ENCODE data around the gene PSMD3. TPM values are rescaled to one million over a fixed set of nuclear protein-coding genes. Genes with fewer than 3 reads are reported as not detected.

PSMD3 gene
- total RNA-seq, 3 donors from 2014 or later: 276 to 288 (median 280) TPM

DNA sequence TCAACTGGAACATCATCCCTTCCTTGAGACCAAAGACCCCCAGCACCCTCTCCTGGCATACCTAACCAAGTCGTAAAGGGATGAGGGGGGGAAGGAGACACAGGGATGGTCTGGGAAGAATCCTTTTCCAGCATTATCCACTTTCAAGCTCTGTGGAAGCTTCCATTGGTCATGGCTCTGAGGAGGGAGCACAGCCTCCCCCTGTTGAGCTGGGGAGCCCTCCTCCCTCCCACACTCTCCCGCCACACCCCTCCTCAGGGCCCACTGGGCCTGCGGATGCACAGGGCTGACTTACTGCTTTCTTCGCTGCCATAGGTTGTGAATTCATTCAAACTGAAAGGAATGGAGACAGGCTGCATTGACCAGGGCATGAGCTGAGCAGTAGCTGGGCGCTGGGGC is 47.0 kb downstream of the PSMD3 start:
- Mint-ChIP-seq H3K36me3 (ENCODE audit: insufficient read depth) (peaks cover 31% of the 10 kb centered on the region), H3K9me3 (no peaks in the 10 kb centered on the region), H3K4me1 (ENCODE audit: low read depth) (peaks cover 20% of the 10 kb centered on the region), H3K4me3 (no peak overlapping the region), H3K27me3 (ENCODE audit: low read depth) (no peaks in the 10 kb centered on the region)
- no peak for ATAC-seq
- DNase-seq: no peak

DNA sequence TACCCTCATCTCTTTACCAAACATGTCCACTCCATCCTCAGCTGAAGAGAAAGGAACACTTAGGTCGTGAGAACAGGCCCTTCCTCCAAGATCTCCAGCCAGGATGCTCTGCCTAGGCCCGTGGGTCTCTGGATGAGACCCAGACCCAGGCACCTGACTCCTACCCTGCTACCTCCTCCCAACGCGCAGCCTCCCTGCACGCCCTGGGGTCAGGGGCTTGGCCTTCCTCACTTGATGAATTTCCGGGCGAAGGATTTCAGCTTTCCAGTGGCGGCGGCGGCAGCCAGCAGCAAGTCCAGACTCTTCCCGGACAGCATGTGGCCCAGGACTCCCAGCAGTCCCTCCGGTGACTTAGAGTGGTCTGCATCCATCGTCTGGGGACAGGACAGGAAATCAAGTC is 48.0 kb downstream of the PSMD3 start:
- Mint-ChIP-seq H3K36me3 (ENCODE audit: insufficient read depth) (peaks cover 32% of the 10 kb centered on the region), H3K4me3 (no peak overlapping the region), H3K27me3 (ENCODE audit: low read depth) (no peaks in the 10 kb centered on the region), H3K9me3 (no peaks in the 10 kb centered on the region), H3K4me1 (ENCODE audit: low read depth) (peaks cover 20% of the 10 kb centered on the region)
- DNase-seq (no peak), ATAC-seq (no peak)

DNA sequence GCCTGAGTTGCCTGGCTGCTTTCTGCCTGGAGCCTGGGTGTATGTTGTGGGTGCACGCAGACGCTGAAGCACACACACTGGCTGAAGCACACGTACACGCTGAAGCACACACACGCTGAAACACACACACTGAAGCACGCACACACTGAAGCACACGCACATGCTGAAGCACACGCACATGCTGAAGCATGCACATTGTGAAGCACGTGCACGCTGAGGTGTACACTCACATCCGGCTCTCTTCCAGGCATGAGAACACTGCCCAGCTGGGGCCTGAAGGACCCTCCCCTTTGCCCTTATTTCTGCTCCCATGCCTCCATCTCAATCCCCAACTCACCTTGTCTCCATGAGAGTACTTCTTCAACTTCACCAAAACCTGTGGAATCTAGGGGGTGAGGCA is 51.1 kb downstream of the PSMD3 start:
- Mint-ChIP-seq H3K4me3 (no peak overlapping the region), H3K27me3 (ENCODE audit: low read depth) (no peaks in the 10 kb centered on the region), H3K4me1 (ENCODE audit: low read depth) (peaks cover 4% of the 10 kb centered on the region), H3K36me3 (ENCODE audit: insufficient read depth) (peaks cover 28% of the 10 kb centered on the region), H3K9me3 (no peaks in the 10 kb centered on the region)
- DNase-seq (no peak), ATAC-seq (no peak)

DNA sequence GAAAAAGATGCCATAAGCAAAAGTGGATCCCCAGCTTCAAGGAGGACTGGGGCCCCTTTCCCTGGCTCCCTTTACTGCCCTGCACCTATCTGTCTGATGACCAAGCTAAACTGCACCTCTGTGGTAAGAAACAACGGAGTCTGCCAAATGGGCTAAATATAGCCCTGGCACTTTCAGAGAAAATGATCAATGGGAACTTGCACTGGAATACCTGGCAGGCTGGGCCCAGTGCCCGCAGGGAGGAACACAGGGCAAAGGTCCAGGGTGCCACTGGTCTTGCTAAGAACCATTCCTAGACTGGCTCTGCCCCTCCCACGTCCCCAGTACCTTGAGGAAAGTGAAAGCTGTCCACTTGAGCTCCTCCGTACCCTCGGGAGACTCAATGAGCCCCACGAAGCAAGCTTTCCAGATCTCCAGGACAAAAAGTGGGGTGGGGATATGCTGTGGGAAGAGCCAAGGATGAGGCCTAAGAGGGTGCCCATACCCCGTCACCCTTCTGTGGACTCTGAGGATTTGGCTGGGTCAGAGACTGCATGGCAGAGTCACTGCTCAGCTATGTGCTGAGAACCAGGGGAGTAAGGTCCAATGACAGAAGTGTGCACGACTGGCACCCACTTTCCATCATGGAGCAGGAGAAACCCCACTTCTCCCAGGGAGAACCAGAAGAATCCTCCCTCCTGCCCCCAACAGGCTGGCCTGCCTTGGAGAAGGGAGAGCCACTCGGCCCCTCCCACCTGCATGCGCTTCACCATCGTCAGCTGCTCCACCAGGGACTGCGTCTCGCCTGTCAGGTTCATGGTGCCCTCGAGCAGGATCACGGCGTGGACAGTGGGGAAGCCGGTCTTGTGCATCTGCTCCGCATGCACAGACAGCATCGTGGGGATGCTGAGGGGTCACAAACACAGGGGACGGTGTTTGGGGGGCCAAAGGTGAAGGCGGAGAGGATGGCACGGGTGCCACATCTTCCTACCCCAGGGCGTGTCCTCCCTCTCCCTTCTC is 52.0 kb downstream of the PSMD3 start:
- DNase-seq (no peak), ATAC-seq (no peak)
- H3K36me3 Mint-ChIP-seq (ENCODE audit: insufficient read depth): peaks cover 28% of the 10 kb centered on the region
- H3K4me1 Mint-ChIP-seq (ENCODE audit: low read depth): no peaks in the 10 kb centered on the region
- H3K4me3 Mint-ChIP-seq: no peak overlapping the region
- no peaks in the 10 kb centered on the region for H3K9me3 Mint-ChIP-seq
- H3K27me3 Mint-ChIP-seq (ENCODE audit: low read depth): no peaks in the 10 kb centered on the region

DNA sequence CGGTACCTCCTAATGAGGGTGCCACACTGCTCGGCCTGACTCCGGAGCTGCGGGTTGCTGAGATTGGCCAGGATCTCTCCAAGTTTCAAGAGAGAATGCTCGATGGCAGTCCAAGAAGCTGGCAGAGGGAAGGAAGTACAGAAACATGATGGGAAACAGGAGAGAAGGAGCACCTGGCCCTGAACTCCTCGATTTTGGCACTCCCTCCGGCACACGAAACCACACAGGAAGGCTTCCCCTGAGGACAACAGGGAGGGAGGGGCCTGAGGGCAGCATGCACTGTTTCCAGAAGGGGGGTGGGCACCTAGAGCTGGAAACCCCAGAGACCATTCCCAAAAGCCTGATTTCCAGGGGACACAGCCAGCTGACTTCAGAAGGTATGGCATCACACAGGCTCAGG is 52.7 kb downstream of the PSMD3 start:
- peaks cover 27% of the 10 kb centered on the region for H3K36me3 Mint-ChIP-seq (ENCODE audit: insufficient read depth)
- no peaks in the 10 kb centered on the region for H3K27me3 Mint-ChIP-seq (ENCODE audit: low read depth)
- H3K9me3 Mint-ChIP-seq: no peaks in the 10 kb centered on the region

DNA sequence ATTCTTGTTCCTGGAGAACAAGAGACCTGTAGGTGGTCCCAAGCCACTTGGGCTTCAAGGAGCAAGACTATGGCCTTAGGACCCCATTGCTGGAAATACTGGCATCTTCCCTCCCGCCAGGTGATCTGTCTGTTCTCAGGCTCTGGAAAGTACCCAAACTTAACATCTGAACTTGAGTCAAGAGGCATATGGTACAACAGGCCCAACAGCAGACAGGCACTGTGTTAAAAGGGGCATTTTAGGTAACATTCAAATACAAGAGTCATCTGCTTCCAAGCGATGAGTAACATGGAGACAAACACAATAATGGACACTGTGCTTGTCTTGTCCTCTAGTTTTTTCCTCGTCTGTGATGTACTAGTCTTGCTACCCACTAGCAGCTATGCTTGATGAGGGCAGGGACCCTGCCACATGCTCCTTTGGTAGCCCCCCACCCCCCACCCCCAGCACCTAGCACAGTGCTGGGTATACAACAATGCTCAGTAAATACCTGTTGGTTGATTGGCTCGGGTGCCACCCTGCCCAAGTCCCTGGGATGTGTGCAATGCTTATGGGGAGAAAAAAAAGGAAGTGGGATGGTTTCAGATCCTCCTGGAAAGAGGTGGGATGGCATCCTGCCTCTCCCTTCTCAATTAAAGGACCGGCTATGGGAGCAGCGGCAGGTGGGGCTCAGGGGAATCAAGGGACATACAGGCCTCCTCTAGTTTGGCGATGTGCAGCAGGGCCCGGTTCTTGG is 54.0 kb downstream of the PSMD3 start:
- no peak for DNase-seq
- H3K27me3 Mint-ChIP-seq (ENCODE audit: low read depth): no peaks in the 10 kb centered on the region
- no peaks in the 10 kb centered on the region for H3K9me3 Mint-ChIP-seq
- H3K4me1 Mint-ChIP-seq (ENCODE audit: low read depth): no peaks in the 10 kb centered on the region
- H3K36me3 Mint-ChIP-seq (ENCODE audit: insufficient read depth): peaks cover 21% of the 10 kb centered on the region
- no peak for ATAC-seq
- no peak overlapping the region for H3K4me3 Mint-ChIP-seq

More for the DNA sequence above, 52.7 kb downstream of the PSMD3 start:
- no peak for ATAC-seq
- H3K4me3 Mint-ChIP-seq: no peak overlapping the region
- no peaks in the 10 kb centered on the region for H3K4me1 Mint-ChIP-seq (ENCODE audit: low read depth)
- DNase-seq: no peak

DNA sequence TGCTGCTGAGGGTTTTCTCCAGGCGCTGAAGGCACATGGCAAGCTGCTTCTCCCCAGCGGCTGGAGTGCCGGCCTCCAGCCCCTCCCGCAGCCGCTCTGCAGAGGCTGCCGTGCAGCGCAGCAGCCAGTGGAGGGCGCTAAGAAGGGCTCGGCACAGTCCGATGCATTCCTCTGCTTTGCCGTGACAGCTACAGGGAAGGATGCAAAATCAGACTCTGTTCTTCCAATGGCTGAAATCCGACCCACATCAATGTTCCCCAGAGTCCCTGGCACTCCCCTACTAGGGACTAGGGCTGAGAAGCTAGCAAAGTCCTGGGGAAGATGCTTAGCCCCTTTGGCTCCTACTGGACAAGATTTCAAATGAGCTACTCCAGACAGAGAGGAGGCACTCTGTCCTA is 54.6 kb downstream of the PSMD3 start:
- no peaks in the 10 kb centered on the region for H3K4me1 Mint-ChIP-seq (ENCODE audit: low read depth)
- H3K27me3 Mint-ChIP-seq (ENCODE audit: low read depth): no peaks in the 10 kb centered on the region
- H3K4me3 Mint-ChIP-seq: no peak overlapping the region
- no peak for ATAC-seq
- no peaks in the 10 kb centered on the region for H3K9me3 Mint-ChIP-seq
- peaks cover 19% of the 10 kb centered on the region for H3K36me3 Mint-ChIP-seq (ENCODE audit: insufficient read depth)
- DNase-seq: no peak

DNA sequence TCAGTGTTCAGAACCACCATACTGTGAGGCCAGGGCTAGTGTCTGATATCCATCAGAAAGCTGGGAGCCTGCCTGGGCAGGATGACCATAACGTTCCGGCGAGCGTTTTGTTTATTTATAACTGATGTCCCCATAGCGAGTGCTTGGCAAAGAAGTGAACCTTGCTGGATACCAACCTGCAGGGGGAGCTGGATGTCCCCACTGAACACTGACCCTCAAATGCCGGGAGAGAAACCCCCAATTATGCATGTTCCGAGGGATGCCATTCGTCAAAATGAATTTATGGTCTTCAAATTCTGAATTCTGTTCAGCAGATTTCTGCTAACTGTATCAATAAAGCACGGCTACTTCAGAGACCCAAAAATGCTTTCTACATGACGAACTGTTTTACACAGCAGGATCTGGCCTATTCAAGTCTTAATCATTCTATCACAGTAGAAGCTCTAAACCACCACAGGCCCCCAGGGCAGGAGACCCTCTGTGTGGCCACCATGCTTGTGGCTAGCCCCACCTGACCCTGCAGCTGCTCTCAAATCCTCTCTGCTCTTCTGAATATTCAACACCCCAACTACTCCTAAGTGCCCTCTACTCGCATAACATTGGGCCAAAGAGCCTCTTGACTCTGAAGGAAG is 58.4 kb downstream of the PSMD3 start:
- H3K36me3 Mint-ChIP-seq (ENCODE audit: insufficient read depth): peaks cover 12% of the 10 kb centered on the region
- H3K27me3 Mint-ChIP-seq (ENCODE audit: low read depth): no peaks in the 10 kb centered on the region
- H3K4me3 Mint-ChIP-seq: no peak overlapping the region
- no peak for ATAC-seq
- no peaks in the 10 kb centered on the region for H3K4me1 Mint-ChIP-seq (ENCODE audit: low read depth)
- no peak for DNase-seq
- H3K9me3 Mint-ChIP-seq: no peaks in the 10 kb centered on the region

DNA sequence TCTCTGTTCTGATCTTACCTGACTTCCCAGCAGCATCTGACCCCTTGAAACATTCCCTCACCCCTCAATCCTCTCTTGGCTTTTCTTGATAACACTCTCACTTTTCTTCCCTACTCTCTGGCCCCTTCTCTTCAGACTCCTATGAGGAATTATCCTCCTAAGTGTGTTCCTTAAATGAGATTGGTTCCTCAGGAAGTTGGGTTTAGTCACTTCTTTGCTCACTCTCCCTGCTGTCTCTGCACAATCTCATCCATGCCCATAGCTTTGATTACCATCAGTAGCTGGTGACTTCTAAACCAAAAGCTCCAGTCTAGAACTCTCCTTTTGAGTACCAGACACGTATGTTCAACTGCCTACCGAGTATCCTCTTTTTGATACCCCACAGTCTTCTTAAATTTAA is 60.6 kb downstream of the PSMD3 start:
- no peaks in the 10 kb centered on the region for H3K4me1 Mint-ChIP-seq (ENCODE audit: low read depth)
- H3K4me3 Mint-ChIP-seq: no peak overlapping the region
- peaks cover 8% of the 10 kb centered on the region for H3K36me3 Mint-ChIP-seq (ENCODE audit: insufficient read depth)
- ATAC-seq (no peak), DNase-seq (no peak)
- H3K9me3 Mint-ChIP-seq: no peaks in the 10 kb centered on the region
- no peaks in the 10 kb centered on the region for H3K27me3 Mint-ChIP-seq (ENCODE audit: low read depth)

Other genes starting within 250 kb of the PSMD3 start
- gene GRB7, start 242.9 kb upstream of the PSMD3 start, total RNA-seq: under 1 TPM; 0.43 to 0.73 (median 0.47) TPM
- 100 to 1,000 TPM in 1 of 3 donors, 10 to 100 TPM in 2; 82.3 to 106 (median 91.6) TPM for gene IKZF3, start 116.5 kb upstream of the PSMD3 start, total RNA-seq
- under 1 TPM in 2 of 3 donors, not detected in 1; 0.16 to 0.28 TPM for gene ZPBP2, start 112.6 kb upstream of the PSMD3 start, total RNA-seq
- 1 to 10 TPM; 4.1 to 5.1 (median 4.7) TPM for gene GSDMB, start 62.2 kb upstream of the PSMD3 start, total RNA-seq
- 10 to 100 TPM; 48.9 to 71.0 (median 52.1) TPM for gene ORMDL3, start 53.2 kb upstream of the PSMD3 start, total RNA-seq
- not detected for gene LRRC3C, start 53.1 kb upstream of the PSMD3 start, total RNA-seq
- 1 to 10 TPM in 1 of 3 donors, under 1 TPM in 2; 0.32 to 1.6 (median 0.41) TPM for gene GSDMA, start 17.8 kb upstream of the PSMD3 start, total RNA-seq
- not detected for gene CSF3, start 34.6 kb downstream of the PSMD3 start, total RNA-seq
- 100 to 1,000 TPM; 133 to 140 (median 134) TPM for gene MED24, start 73.6 kb downstream of the PSMD3 start, total RNA-seq
- 10 to 100 TPM in 2 of 3 donors, 1 to 10 TPM in 1; 6.6 to 12.4 (median 10.3) TPM for gene THRA, start 82.2 kb downstream of the PSMD3 start, total RNA-seq
- gene NR1D1, start 119.8 kb downstream of the PSMD3 start, total RNA-seq: 10 to 100 TPM; 12.6 to 16.0 (median 13.7) TPM
- 10 to 100 TPM; 63.3 to 68.5 (median 64.1) TPM for gene MSL1, start 141.2 kb downstream of the PSMD3 start, total RNA-seq
- gene CASC3, start 159.7 kb downstream of the PSMD3 start, total RNA-seq: 100 to 1,000 TPM; 100 to 108 (median 103) TPM
- 1 to 10 TPM; 5.7 to 6.7 (median 6.1) TPM for gene RAPGEFL1, start 196.7 kb downstream of the PSMD3 start, total RNA-seq
- gene WIPF2, start 238.5 kb downstream of the PSMD3 start, total RNA-seq: 10 to 100 TPM; 21.3 to 24.6 (median 22.1) TPM